HTERT RPE-1 (cell line): ENCODE measurements around the gene ST14.

Source experiments
- in situ Hi-C: fragments of 300-500 bp; cut with MboI; formaldehyde crosslinking; loops from 4 replicates; pipeline ENCODE4 v1.14.3; 2020; ENCODE audit warnings: low sequenced_read_pairs

The ST14 gene

GRCh38 chr11:130159657-130160497 is at the start of gene ST14:
TSS of gene ST14 (plus strand) at chr11:130159782. CDS start at chr11:130159980, 198 bp downstream.
- in situ Hi-C loops = no loop called here

GRCh38 chr11:130110339-130111108 is 49.1 kb upstream of the ST14 start:
- in situ Hi-C loops = no loop called here

- in situ Hi-C loops = no loop called here
Measured at GRCh38 chr11:130112071-130112830, 47.3 kb upstream of the ST14 start.

- in situ Hi-C loops = no loop called here
Measured at GRCh38 chr11:130114281-130114680, 45.3 kb upstream of the ST14 start.

- in situ Hi-C loops = no loop called here
Measured at GRCh38 chr11:130114726-130115125, 44.9 kb upstream of the ST14 start.

GRCh38 chr11:130115218-130115617 is 44.4 kb upstream of the ST14 start:
- in situ Hi-C loops = no loop called here

GRCh38 chr11:130118165-130118564 is 41.4 kb upstream of the ST14 start:
- in situ Hi-C loops = no loop called here

- in situ Hi-C loops = no loop called here
Measured at GRCh38 chr11:130118636-130119387, 40.8 kb upstream of the ST14 start.

GRCh38 chr11:130120045-130120444 is 39.5 kb upstream of the ST14 start:
- in situ Hi-C loops = no loop called here

GRCh38 chr11:130121445-130121978 is 38.1 kb upstream of the ST14 start:
- in situ Hi-C loops = no loop called here

- in situ Hi-C loops = no loop called here
Measured at GRCh38 chr11:130122141-130122575, 37.4 kb upstream of the ST14 start.

- in situ Hi-C loops = no loop called here
Measured at GRCh38 chr11:130123414-130124040, 36.1 kb upstream of the ST14 start.

GRCh38 chr11:130124096-130124495 is 35.5 kb upstream of the ST14 start:
- in situ Hi-C loops = no loop called here

GRCh38 chr11:130125638-130126037 is 33.9 kb upstream of the ST14 start:
- in situ Hi-C loops = no loop called here

GRCh38 chr11:130126516-130126915 is 33.1 kb upstream of the ST14 start:
- in situ Hi-C loops = no loop called here

- in situ Hi-C loops = no loop called here
Measured at GRCh38 chr11:130127509-130127908, 32.1 kb upstream of the ST14 start.

GRCh38 chr11:130128626-130129025 is 31.0 kb upstream of the ST14 start:
- in situ Hi-C loops = no loop called here

GRCh38 chr11:130129922-130130321 is 29.7 kb upstream of the ST14 start:
- in situ Hi-C loops = no loop called here

GRCh38 chr11:130131961-130132850 is 27.4 kb upstream of the ST14 start:
- in situ Hi-C loops = no loop called here
